ENCODE data around the gene RAPH1. TPM values are rescaled to one million over a fixed set of nuclear protein-coding genes. Genes with fewer than 3 reads are reported as not detected.
A peak's percentile ranks its signal among the peaks of the same experiment; 100 is the strongest.

RAPH1 gene
- total RNA-seq, 1 donor from 2014 or later: 17.2 TPM

GRCh38 chr2:203451689-203452088, 83.4 kb downstream of the RAPH1 start:
- Histone ChIP-seq H3K4me1 (peaks cover 29% of the 10 kb centered on the region), H3K9me3 (replicated peaks) (no peaks in the 10 kb centered on the region), H3K4me3 (no peak overlapping the region), H3K27ac (replicated peaks) (peak overlapping the region; percentile 14), H3K27me3 (ENCODE audit: low read depth) (no peaks in the 10 kb centered on the region), H3K36me3 (peaks cover 55% of the 10 kb centered on the region)
- TF ChIP-seq, protein P1, sequence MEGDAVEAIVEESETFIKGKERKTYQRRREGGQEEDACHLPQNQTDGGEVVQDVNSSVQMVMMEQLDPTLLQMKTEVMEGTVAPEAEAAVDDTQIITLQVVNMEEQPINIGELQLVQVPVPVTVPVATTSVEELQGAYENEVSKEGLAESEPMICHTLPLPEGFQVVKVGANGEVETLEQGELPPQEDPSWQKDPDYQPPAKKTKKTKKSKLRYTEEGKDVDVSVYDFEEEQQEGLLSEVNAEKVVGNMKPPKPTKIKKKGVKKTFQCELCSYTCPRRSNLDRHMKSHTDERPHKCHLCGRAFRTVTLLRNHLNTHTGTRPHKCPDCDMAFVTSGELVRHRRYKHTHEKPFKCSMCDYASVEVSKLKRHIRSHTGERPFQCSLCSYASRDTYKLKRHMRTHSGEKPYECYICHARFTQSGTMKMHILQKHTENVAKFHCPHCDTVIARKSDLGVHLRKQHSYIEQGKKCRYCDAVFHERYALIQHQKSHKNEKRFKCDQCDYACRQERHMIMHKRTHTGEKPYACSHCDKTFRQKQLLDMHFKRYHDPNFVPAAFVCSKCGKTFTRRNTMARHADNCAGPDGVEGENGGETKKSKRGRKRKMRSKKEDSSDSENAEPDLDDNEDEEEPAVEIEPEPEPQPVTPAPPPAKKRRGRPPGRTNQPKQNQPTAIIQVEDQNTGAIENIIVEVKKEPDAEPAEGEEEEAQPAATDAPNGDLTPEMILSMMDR (IDR thresholded peaks at IDR 0.05; ENCODE audit: borderline replicate concordance): no peak
- intact Hi-C loops (cut with micrococcal nuclease): no loop called here
- DNase-seq: no peak

- Histone ChIP-seq H3K4me3 (no peak overlapping the region), H3K36me3 (peaks cover 61% of the 10 kb centered on the region), H3K27me3 (ENCODE audit: low read depth) (no peaks in the 10 kb centered on the region), H3K27ac (replicated peaks) (no peak overlapping the region), H3K9me3 (replicated peaks) (no peaks in the 10 kb centered on the region), H3K4me1 (peaks cover 33% of the 10 kb centered on the region)
- DNase-seq: no peak
- TF ChIP-seq, protein P1 (IDR thresholded peaks at IDR 0.05; ENCODE audit: borderline replicate concordance): no peak
- intact Hi-C loops (cut with micrococcal nuclease): no loop called here
Measured at GRCh38 chr2:203451011-203451410, 84.1 kb downstream of the RAPH1 start.

- Histone ChIP-seq H3K27ac (replicated peaks) (no peak overlapping the region), H3K4me1 (peaks cover 33% of the 10 kb centered on the region), H3K9me3 (replicated peaks) (no peaks in the 10 kb centered on the region), H3K36me3 (peaks cover 64% of the 10 kb centered on the region), H3K4me3 (no peak overlapping the region), H3K27me3 (ENCODE audit: low read depth) (no peaks in the 10 kb centered on the region)
- no peak for DNase-seq
- TF ChIP-seq, protein P1 (IDR thresholded peaks at IDR 0.05; ENCODE audit: borderline replicate concordance): no peak
- intact Hi-C loops (cut with micrococcal nuclease): no loop called here
Measured at GRCh38 chr2:203450561-203450960, 84.5 kb downstream of the RAPH1 start.

- H3K9me3 ChIP-seq (replicated peaks): no peaks in the 10 kb centered on the region
Measured at GRCh38 chr2:203446780-203447179, 88.3 kb downstream of the RAPH1 start.

GRCh38 chr2:203446071-203446481, 89.0 kb downstream of the RAPH1 start:
- peaks cover 38% of the 10 kb centered on the region for H3K4me1 ChIP-seq
- H3K27me3 ChIP-seq (ENCODE audit: low read depth): no peaks in the 10 kb centered on the region
- intact Hi-C loops (cut with micrococcal nuclease): no loop called here
- no peak overlapping the region for H3K27ac ChIP-seq (replicated peaks)
- DNase-seq: no peak
- H3K36me3 ChIP-seq: peaks cover 87% of the 10 kb centered on the region
- TF ChIP-seq, protein P1 (IDR thresholded peaks at IDR 0.05; ENCODE audit: borderline replicate concordance): no peak
- no peak overlapping the region for H3K4me3 ChIP-seq
- no peaks in the 10 kb centered on the region for H3K9me3 ChIP-seq (replicated peaks)

More at GRCh38 chr2:203446780-203447179, 88.3 kb downstream of the RAPH1 start:
- no peak overlapping the region for H3K4me3 ChIP-seq
- H3K36me3 ChIP-seq: peaks cover 89% of the 10 kb centered on the region
- peaks cover 44% of the 10 kb centered on the region for H3K4me1 ChIP-seq
- H3K27me3 ChIP-seq (ENCODE audit: low read depth): no peaks in the 10 kb centered on the region
- intact Hi-C loops (cut with micrococcal nuclease): no loop called here
- TF ChIP-seq, protein P1 (IDR thresholded peaks at IDR 0.05; ENCODE audit: borderline replicate concordance): no peak
- no peak for DNase-seq
- no peak overlapping the region for H3K27ac ChIP-seq (replicated peaks)

All from left ventricle myocardium inferior (tissue), 1 donor.